AG04449 (cell line): ENCODE data around the gene SYT6.

Experiments used
- CTCF ChIA-PET: fragments of 350-600 bp; formaldehyde crosslinking; extraction: SDS; loops from one replicate; lab custom pipeline; 2021; ENCODE audit warnings: antibody characterized with exemption; lab: Yijun Ruan, JAX
- POLR2A ChIA-PET: fragments of 400-600, 350-600 bp; formaldehyde crosslinking; extraction: SDS; loops from one replicate; lab custom pipeline; 2020; ENCODE audit warnings: antibody characterized with exemption, inconsistent platforms; lab: Yijun Ruan, JAX
- DNase-seq: peaks from one replicate; pipeline ENCODE4 v3.0.0-alpha.2; 2010; ENCODE audit warnings: low read depth, low spot score
- H3K4me3 ChIP-seq: 2 replicates; pipeline ENCODE4 v1.5.1; 2011; ENCODE audit warnings: low read depth, mild to moderate bottlenecking, control low read depth, low read length
- TF ChIP-seq, protein P1 (sequence below): IDR thresholded peaks from one replicate; pipeline ENCODE4 v1.5.1; 2011; ENCODE audit warnings: mild to moderate bottlenecking, moderate library complexity, low read length, control low read depth, inconsistent platforms; ENCODE audit not compliant: insufficient read depth; ENCODE audit errors: missing control alignments

SYT6 gene

DNA sequence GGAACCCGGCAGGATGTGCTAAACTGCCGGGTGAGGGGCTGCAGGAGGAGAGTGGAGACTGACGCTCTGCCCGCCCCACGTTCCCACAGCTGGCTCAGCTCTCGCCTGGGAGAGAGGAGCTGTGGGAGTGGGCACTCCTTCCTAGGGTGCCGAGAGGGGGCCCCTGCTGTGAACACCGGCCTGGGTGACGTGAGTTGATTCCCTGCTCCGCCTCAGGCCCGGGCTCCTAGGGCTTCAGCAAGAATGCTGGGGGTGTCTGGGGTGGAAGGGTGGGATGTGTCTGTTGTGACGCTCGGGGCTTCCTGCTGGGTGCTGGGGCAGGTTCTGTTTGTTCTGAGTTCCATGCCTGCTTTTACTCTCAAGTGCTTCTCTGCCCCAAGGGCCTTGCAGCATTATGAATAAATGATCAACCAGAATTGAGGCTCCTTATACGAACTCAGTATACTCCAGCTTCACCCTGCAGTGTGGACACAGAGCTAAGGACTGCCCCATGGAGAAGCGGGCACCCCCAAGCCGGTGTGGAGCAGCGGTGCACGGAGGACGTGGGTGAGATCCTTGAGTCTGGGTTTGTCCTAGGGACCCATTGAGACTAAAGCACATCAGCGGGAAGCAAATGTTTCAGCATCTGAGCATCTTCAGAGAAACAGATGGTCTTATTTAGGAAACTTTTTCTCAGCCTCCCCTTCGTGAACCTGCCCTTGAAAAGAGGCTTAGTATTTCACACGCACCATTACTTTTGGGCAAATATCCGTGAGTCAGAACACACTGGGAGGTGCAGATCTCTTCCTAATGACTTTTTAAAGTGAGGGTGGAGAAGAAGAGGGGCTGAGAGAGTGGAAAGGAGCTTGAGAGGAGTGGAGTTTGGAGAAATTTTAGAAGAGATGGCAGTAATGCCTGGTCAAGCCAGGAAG, 41.7 kb downstream of the SYT6 start:
- ChIA-PET POLR2A (no interaction called here), CTCF (no interaction called here)
- no peak overlapping the region for H3K4me3 ChIP-seq
- DNase-seq = no peak
- TF ChIP-seq, protein P1, sequence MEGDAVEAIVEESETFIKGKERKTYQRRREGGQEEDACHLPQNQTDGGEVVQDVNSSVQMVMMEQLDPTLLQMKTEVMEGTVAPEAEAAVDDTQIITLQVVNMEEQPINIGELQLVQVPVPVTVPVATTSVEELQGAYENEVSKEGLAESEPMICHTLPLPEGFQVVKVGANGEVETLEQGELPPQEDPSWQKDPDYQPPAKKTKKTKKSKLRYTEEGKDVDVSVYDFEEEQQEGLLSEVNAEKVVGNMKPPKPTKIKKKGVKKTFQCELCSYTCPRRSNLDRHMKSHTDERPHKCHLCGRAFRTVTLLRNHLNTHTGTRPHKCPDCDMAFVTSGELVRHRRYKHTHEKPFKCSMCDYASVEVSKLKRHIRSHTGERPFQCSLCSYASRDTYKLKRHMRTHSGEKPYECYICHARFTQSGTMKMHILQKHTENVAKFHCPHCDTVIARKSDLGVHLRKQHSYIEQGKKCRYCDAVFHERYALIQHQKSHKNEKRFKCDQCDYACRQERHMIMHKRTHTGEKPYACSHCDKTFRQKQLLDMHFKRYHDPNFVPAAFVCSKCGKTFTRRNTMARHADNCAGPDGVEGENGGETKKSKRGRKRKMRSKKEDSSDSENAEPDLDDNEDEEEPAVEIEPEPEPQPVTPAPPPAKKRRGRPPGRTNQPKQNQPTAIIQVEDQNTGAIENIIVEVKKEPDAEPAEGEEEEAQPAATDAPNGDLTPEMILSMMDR = no peak

GRCh38 chr1:114109981-114110380, 43.7 kb downstream of the SYT6 start:
- H3K4me3 ChIP-seq = no peak overlapping the region
- ChIA-PET POLR2A (no interaction called here), CTCF (interaction anchor here (1.4 kb wide), 1 partner anchor 10 kb away, joined by 3 read pairs; no protein-coding TSS in a partner anchor)

GRCh38 chr1:114108751-114109255, 44.9 kb downstream of the SYT6 start:
- no peak for DNase-seq

More at GRCh38 chr1:114109981-114110380, 43.7 kb downstream of the SYT6 start:
- no peak for DNase-seq
- TF ChIP-seq, protein P1 = no peak

GRCh38 chr1:114107474-114108435, 45.9 kb downstream of the SYT6 start:
- no peak for DNase-seq
- no peak overlapping the region for H3K4me3 ChIP-seq
- TF ChIP-seq, protein P1 = no peak
- ChIA-PET POLR2A (no interaction called here), CTCF (no interaction called here)

More at GRCh38 chr1:114108751-114109255, 44.9 kb downstream of the SYT6 start:
- TF ChIP-seq, protein P1 = no peak
- POLR2A ChIA-PET = no interaction called here
- no peak overlapping the region for H3K4me3 ChIP-seq
- CTCF ChIA-PET = interaction anchor here (1.4 kb wide), 1 partner anchor 12 kb away, joined by 3 read pairs; no protein-coding TSS in a partner anchor

GRCh38 chr1:114105421-114105979, 48.2 kb downstream of the SYT6 start:
- CTCF ChIA-PET = no interaction called here
- TF ChIP-seq, protein P1 = no peak
- no peak overlapping the region for H3K4me3 ChIP-seq
- DNase-seq = no peak
- POLR2A ChIA-PET = no interaction called here
